ENCODE results near the gene EPAS1. TPM values are rescaled to one million over a fixed set of nuclear protein-coding genes. Genes with fewer than 3 reads are reported as not detected.
A peak's percentile ranks its signal among the peaks of the same experiment; 100 is the strongest.

EPAS1 gene
- total and polyA plus RNA-seq, 8 donors = 190 to 962 (median 244) TPM

DNA sequence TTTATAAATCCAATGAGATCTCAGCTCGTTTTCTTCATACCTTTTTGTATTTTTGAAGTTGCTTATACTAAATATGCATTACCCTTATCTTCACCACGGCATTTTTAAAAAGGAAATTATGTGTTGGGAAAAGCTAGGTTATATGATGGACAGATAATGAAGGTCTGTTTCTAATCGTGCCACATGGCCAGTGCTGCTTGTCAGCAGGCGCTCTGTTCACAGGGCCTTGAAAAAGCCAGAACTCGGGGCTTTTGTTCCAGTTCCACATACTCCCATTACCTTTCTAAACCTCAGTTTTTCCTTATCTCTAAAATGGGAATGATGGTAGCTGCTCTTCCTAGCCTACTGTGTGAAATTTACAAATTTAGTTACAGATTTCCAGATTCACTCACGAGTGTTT, 42.0 kb downstream of the EPAS1 start:
- TF ChIP-seq, protein P1, sequence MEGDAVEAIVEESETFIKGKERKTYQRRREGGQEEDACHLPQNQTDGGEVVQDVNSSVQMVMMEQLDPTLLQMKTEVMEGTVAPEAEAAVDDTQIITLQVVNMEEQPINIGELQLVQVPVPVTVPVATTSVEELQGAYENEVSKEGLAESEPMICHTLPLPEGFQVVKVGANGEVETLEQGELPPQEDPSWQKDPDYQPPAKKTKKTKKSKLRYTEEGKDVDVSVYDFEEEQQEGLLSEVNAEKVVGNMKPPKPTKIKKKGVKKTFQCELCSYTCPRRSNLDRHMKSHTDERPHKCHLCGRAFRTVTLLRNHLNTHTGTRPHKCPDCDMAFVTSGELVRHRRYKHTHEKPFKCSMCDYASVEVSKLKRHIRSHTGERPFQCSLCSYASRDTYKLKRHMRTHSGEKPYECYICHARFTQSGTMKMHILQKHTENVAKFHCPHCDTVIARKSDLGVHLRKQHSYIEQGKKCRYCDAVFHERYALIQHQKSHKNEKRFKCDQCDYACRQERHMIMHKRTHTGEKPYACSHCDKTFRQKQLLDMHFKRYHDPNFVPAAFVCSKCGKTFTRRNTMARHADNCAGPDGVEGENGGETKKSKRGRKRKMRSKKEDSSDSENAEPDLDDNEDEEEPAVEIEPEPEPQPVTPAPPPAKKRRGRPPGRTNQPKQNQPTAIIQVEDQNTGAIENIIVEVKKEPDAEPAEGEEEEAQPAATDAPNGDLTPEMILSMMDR (IDR thresholded peaks at IDR 0.05) = no peak
- Histone ChIP-seq H3K9me3 (no peaks in the 10 kb centered on the region), H3K4me3 (no peak overlapping the region), H3K36me3 (no peaks in the 10 kb centered on the region), H3K4me1 (peaks cover 52 to 97% of the 10 kb centered on the region in 2 donors), H3K27ac (peak overlapping the region; percentile 3 to 16), H3K27me3 (no peaks in the 10 kb centered on the region)
- DNase-seq = no peak
- intact Hi-C loops (cut with DNase I) = no loop called here
- ATAC-seq = no peak

DNA sequence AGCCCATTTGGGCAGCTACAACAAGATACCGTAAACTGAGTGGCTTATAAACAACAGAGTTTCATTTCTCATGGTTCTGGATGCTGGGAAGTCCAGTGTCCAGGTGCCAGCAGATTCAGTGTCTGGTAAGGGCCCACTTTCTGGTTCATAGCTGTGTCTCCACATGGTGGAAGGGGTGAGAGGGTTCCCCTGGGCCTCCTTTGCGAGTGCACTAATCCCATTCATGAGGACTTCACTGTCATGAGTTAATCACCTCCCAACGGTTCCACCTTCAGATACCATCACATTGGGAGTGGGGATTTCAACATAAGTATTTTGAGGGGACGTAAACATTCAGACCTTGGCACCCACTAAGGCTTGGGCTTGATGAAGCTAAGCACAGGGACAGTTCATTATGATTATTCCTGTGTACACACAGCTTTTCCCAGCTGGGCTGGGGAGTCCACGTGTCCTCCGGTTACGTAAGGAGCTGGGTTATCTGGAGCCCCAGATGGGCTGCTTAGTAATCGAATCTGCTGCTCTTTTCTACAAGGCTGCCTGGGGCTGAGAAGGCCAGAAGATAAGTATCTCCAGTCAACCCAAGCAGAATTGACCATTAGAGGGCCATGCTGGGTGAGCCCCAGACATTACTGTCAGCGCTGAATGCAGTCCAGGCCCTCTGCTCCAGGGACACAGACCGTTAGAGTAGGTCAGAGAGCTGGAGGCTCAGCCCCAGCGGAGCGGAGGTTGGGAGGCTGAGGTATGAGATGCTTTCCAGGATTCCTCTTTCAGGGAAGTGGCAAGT, 42.7 kb downstream of the EPAS1 start:
- ATAC-seq (no peak), DNase-seq (peak in 1 of 4 donors; percentile 89)
- no peaks in the 10 kb centered on the region for H3K9me3 ChIP-seq
- H3K36me3 ChIP-seq = no peaks in the 10 kb centered on the region
- intact Hi-C loops (cut with DNase I) = no loop called here
- TF ChIP-seq, protein P1 (IDR thresholded peaks at IDR 0.05) = no peak
- H3K27ac ChIP-seq = peak overlapping the region; percentile 3 to 16
- no peaks in the 10 kb centered on the region for H3K27me3 ChIP-seq
- H3K4me3 ChIP-seq = no peak overlapping the region
- peaks cover 48 to 97% of the 10 kb centered on the region in 2 donors for H3K4me1 ChIP-seq

DNA sequence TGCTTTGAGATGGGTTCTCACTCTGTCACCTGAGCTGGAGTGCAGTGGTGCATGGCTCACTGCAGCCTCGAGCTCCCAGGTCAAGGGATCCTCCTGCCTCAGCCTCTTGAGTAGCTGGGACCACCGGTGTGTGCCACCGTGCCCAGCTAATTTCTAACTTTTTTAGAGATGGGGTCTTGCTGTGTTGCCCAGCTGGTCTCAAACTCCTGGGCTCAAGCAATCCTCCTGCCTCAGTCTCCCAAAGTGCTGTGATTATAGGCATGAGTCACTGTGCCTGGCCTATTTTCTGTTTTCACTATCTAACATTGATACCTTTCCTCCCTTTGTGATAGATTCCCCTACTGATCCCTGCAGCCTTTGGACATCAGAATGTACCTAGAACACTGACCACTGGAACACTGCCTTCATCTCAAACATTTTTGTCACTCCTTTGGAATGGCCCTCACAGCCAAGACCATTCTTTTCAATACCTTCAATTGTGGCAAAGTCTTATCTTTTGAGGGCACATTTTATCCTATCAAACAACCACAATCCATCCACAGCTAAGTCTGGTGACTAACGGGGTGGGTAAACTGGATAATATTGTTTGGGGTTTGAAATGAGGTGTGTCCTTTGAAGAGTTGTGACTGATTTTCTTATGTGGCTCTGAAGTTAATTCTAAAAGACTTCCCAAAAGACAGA, 43.7 kb downstream of the EPAS1 start:
- H3K27ac ChIP-seq = no peak overlapping the region
- ATAC-seq (no peak), DNase-seq (no peak)
- H3K4me1 ChIP-seq = peaks cover 41 to 96% of the 10 kb centered on the region in 2 donors
- no peaks in the 10 kb centered on the region for H3K36me3 ChIP-seq
- no peak overlapping the region for H3K4me3 ChIP-seq
- H3K9me3 ChIP-seq = no peaks in the 10 kb centered on the region
- H3K27me3 ChIP-seq = no peaks in the 10 kb centered on the region
- TF ChIP-seq, protein P1 (IDR thresholded peaks at IDR 0.05) = no peak
- intact Hi-C loops (cut with DNase I) = no loop called here

DNA sequence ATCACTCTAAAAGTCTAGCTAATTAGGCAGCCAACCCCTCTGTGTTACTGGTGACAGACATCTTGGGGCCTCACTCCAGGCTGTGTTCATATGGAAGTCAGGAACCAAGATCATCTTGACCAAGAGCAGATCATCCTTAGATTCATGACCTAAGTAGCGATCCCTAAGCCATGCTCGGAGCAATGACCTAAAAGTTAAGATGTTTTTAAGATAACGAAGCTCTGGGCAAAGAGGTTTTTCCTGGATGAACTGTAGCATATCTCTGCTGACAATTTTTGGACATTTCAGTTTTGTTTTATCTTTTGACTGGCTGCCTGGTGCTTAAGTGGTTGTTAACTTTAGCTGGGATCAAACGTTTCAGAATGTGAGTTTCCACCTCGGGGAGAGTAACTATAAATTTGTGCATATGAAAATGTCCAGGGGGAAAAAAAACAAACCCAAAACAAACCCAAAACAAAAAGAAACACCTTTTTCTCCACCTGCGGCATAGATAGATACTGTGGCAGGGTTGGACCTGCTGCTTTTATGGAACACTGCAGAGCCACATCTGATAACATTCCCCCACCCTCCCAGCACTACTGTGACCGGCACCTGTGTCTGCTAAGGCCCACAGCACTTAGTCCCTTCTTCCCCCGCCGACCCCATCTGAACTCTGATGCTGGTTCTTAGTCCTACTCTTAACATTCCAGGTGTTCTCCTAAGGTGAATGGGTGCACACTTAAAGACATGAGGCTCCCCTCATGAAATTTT, 45.5 kb downstream of the EPAS1 start:
- Histone ChIP-seq H3K27me3 (no peaks in the 10 kb centered on the region), H3K27ac (peak overlapping the region in 1 of 2 donors; percentile 28), H3K9me3 (no peaks in the 10 kb centered on the region), H3K36me3 (peaks cover 0 to 12% of the 10 kb centered on the region in 2 donors), H3K4me1 (peaks cover 23 to 94% of the 10 kb centered on the region in 2 donors), H3K4me3 (no peak overlapping the region)
- no peak for DNase-seq
- intact Hi-C loops (cut with DNase I) = no loop called here
- no peak for ATAC-seq
- TF ChIP-seq, protein P1 (IDR thresholded peaks at IDR 0.05) = no peak

DNA sequence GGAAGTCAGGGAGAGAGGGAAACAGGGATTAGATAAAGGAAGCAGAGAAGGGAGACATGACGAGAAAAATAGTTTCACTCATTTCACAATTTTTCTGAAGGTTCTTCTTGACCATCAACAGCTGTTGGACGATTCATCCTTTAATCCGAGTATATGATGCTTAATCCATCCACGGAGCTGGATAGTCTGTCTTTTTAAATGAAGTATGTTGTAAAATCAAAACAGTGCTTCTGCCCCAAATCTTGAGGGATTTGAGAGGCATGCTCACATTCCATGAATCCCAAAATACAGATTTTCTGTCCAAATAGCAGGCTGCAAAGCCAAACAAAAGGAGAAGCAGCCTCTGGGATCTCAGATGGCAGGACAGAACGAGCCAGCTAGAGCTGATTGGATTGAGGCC, 47.5 kb downstream of the EPAS1 start:
- Histone ChIP-seq H3K4me3 (no peak overlapping the region), H3K27me3 (no peaks in the 10 kb centered on the region), H3K36me3 (peaks cover 0 to 31% of the 10 kb centered on the region in 2 donors), H3K9me3 (no peaks in the 10 kb centered on the region), H3K4me1 (peaks cover 8 to 92% of the 10 kb centered on the region in 2 donors), H3K27ac (no peak overlapping the region)
- no peak for ATAC-seq
- DNase-seq = no peak
- intact Hi-C loops (cut with DNase I) = no loop called here
- TF ChIP-seq, protein P1 (IDR thresholded peaks at IDR 0.05) = no peak
